Stimulated activated CD8-positive, alpha-beta memory T cell treated with anti-CD3 and anti-CD28 coated beads, Interleukin-2, amount 100 ng/mL, for 48 hours (primary cell): ENCODE results near the gene ZNF385B.
"Not testable (repeated sequence)": the region's sequence is repeated elsewhere in the genome, so short reads cannot be mapped to it uniquely, and the experiment has no call there.

ENCODE experiments used
- DNase-seq, 2 donors: peaks; one replicate each; pipeline ENCODE4 v3.0.0-alpha.2; 2020; ENCODE audit warnings: low read depth in 2 of 2

The ZNF385B gene

GRCh38 chr2:179802051-179802882 is 59.1 kb downstream of the ZNF385B start:
- DNase-seq: no peak

DNA sequence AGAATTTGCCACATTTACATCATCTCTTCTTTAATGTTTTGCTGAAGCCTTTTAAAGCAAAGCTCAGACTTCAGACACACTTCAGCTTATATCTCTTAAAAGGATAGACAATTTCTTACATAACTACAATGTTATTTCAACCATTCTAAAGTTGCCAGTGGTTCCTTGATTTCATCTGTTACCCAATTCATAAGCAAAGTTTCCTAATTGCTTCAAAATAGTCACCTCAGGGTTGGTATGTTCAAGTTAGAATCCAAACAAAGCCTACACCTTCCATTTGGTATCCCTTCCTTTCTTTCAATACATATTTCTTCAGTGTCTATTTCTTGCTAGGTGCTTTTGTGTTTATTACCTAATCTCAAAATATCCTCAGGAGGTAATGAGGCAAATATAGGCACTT is 60.6 kb downstream of the ZNF385B start:
- DNase-seq: no peak

DNA sequence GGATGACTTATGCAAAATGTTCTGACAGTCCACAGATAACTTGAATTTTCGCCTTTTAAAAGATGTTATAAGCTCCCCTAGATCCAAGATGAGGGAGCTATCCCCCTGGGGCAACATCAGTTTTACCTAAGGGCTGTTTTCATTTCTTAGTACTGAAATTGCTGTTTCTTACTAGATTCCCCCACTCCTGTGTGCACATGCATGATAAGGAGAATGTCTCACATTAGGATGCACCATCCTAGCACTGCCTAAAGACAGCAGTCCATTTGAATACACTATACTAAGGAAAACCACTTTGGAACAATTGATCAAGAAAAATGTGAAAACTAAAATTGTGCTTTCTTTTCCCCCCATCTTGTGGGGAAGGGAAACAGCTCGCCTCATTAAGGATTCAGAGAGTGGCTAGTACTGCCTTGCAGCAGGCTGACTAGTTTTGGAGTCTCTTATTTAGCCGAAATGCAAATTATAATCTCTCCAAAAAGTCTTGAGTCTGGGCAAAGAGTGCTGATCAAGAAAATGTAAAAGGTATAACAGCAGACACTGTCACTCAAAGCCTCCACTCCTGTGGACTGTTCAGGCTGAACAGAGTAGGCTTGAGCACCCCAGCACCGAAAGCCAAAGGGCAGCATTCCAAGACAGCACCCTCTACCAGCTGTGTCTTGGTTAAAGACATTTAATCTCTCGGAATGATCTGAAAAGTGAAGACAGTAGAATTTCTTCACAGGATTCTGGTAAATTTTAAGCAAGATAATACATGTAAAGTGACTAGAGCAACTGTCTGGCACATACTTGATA is 65.0 kb downstream of the ZNF385B start:
- no peak for DNase-seq

- DNase-seq: no peak
These were observed 67.5 kb downstream of the ZNF385B start for GRCh38 chr2:179793902-179794301.

DNA sequence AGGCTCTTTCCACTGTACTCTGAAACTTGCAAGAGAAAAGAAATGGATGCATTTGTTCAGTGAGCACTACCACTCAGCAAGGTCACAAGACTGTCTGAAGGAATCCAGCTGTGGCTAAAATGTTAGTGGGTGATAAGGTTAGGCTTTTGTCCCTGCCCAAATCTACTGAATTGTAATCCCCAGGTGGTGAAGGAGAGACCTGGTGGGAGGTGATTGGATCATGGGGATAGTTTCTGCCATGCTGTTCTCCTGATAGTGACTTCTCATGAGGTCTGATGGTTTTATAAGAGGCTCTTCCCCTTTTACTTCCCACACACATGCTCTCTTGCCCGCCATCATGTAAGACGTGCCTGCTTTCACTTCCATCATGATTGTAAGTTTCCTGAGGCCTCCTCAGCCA is 68.2 kb downstream of the ZNF385B start:
- DNase-seq: no peak

DNA sequence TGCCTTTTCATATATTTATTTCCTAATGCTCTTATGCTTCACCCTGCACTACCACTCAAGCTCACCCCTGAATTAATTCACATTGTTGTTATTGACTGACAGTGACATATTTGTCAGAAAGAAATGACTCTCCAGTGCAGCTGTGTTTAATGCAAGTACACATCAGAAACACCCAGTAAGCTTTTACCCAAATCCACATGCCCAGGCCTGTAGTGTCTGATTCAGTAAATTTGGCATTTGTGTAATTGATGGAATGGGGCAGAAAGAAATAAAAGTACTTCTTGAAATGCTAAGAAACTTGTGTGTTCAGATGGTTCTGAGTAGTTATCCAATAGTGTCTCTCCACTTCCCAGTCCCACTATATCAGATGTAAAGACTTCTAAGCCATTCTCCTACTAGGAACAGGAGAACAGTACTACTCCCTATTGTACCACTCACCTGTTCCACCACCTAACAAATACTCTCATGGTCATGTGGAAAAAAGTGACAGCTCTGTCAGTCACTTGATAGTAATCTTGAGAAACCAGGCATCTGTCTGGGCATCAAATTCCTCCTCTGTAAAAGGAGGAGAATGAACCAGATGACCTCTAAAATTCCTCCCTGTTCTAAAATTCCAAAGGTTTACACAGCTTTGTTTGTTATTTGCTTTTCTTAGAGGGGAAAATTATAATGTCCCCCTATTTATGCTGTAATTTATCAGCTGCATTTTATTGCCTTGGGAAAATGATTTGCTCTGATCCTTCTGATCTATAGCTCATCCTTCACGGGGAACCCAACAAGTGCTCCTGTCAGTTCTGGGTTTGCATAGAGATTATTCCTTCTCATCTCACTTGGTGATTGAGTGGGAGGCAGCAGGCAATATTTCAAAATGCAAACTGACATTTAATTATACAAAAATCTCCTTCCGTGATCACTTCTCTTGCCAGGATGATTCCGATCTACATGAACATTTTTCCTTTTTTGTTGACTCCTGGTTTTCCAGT is 70.9 kb downstream of the ZNF385B start:
- no peak for DNase-seq

DNA sequence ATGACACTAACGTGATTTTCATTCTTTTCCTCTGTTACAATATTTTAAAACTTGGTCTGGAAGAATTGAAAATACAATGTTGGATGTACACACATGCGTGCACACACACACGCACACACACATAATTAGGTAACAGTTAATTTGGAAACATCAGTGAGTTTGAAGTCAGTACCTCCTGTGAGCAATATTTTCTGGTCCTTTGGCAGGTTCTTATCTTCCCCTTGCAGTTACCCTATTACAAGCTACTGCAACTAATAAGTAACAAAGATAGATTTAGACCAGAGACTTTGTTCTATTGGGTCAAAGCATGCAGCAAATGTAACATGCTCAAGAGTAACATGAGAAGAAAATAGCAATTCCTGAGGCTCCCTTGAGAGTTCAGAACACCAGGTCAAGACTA is 73.3 kb downstream of the ZNF385B start:
- DNase-seq: no peak

- no peak for DNase-seq
These were observed 73.8 kb downstream of the ZNF385B start for GRCh38 chr2:179787601-179788000.

DNA sequence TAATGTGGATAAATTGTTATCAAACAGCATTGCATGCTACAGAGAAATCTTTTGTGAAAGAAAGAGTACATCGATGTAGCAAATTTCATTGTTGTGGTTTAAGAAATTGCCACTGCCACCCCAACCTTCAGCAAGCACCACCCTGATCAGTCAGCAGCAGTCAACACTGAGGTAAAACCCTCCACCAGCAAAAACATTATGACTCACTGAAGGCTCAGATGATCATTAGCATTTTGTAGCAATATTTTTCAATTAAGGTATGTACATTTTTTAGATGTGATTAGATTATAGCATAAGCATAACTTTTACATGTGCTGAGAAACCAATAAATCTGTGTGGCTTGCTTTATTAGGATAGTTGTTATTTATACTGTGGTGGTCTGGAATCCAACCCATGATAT is 75.5 kb downstream of the ZNF385B start:
- no peak for DNase-seq

- not testable (repeated sequence) for DNase-seq
These were observed 79.1 kb downstream of the ZNF385B start for GRCh38 chr2:179782346-179782745.

DNA sequence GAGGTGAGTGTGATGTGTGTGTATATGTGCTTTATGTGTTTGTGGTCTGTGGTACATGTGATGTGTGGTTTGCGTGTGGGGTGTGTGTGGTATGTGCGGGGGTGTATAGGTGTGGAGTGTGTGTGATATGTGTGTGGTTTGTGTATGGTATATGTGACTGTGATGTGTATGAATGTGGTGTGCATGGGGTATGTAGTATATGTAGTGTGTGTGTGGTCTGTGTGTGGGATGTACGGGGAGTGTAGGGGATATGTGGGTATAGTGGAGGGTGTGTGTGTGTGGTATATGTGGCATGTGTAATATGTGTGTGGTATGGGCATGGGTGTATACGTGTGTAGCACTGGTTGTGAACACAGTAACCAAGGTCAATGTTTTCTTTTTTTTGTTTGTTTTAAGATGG is 87.4 kb downstream of the ZNF385B start:
- no peak for DNase-seq

GRCh38 chr2:179772346-179772745 is 89.1 kb downstream of the ZNF385B start:
- DNase-seq: no peak

- no peak for DNase-seq
These were observed 89.6 kb downstream of the ZNF385B start for GRCh38 chr2:179771791-179772190.

- no peak for DNase-seq
These were observed 91.4 kb downstream of the ZNF385B start for GRCh38 chr2:179770029-179770428.

DNA sequence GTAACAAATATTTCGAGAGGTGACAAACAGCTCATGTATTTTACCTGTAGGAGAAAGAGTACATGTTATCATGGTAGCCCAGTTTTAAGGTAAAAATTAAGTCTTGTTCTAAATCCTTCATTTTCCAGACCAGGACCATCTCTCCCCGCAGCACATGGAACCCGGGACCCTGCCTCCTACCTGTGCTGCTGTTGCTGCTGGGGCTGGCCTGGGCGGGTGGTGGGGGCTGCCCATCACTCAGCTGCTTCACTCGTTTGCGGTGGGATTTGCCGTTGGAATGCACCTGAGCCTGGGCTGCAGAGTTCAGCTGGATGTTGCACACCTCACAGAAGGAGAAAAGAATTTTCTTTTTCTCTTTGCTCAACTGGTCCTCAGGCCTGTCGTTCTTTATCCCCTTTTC is 92.1 kb downstream of the ZNF385B start:
- no peak for DNase-seq

DNA sequence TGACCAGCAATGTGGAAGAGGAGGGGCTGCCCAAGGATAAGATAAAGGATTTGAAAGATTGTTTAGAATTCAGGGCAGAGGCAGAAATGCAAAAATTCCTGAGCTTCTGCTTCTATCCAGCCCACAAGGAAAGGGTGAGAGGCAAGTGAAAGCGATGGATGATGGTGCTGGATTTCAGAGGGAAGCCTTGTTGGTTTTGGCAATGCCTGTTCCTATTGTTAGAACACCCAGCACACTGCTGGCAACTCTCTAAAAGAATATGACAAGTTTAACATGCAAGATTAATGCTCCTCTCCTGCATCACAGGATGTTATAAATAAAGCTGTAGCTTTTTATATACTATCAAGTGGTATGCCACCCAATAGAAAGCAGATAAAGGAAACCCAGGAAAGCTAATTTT is 92.6 kb downstream of the ZNF385B start:
- no peak for DNase-seq

DNA sequence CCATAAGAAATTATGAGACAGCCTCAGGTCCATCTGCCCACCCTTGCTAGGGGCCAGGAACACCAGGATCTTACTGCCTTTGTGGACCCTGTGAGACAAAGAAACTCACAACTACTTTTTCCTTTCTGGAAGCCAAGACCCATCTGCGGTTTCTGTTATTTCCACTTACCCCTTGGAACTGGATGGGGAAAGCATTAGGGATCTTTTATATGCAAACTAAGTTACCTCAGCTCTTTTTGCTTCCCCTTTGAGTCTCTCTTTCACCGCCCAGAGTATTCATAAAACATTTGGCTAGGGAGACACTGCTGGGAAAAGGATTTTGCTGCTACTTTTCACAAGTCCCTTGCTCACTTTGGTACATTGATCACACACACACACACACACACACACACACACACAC is 95.7 kb downstream of the ZNF385B start:
- no peak for DNase-seq

- DNase-seq: no peak
These were observed 96.7 kb downstream of the ZNF385B start for GRCh38 chr2:179764710-179765109.

- no peak for DNase-seq
These were observed 102.8 kb downstream of the ZNF385B start for GRCh38 chr2:179758636-179759035.

DNA sequence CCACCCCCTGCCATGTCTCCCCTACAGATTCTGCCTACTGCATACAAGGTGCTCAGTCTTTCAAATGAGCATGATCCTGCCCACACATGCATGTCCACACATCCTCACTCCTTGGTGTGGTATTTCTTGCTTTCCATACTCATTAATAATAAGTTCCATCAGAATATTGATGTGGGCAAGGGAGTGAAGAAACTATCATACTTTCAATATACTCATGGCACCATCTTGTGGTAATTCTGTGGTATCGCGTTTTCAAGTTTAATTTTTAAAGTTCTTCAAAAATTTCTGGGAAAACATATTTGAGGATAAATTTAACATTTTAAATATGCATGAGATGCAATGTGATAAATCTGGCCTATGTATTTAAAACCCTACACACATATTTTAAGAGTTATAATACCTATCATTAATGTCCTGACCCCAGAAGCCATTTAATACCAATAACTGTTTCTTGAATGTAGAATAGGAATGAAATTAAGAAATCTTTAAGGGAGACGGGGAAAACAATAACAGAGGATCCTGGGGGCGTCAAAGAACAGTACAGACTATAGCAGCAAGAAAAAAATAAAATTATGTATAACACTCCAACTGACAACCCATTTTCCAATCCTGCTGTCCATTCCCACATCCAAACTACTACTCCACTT is 110.1 kb downstream of the ZNF385B start:
- DNase-seq: no peak

GRCh38 chr2:179749210-179749609 is 112.2 kb downstream of the ZNF385B start:
- DNase-seq: no peak
